8988T (cell line): ENCODE measurements around the gene SLAMF6.
"Not testable (repeated sequence)": the region's sequence is repeated elsewhere in the genome, so short reads cannot be mapped to it uniquely, and the experiment has no call there.

Experiments
- DNase-seq: peaks from one replicate; pipeline ENCODE4 v3.0.0; 2011

The SLAMF6 gene

DNA sequence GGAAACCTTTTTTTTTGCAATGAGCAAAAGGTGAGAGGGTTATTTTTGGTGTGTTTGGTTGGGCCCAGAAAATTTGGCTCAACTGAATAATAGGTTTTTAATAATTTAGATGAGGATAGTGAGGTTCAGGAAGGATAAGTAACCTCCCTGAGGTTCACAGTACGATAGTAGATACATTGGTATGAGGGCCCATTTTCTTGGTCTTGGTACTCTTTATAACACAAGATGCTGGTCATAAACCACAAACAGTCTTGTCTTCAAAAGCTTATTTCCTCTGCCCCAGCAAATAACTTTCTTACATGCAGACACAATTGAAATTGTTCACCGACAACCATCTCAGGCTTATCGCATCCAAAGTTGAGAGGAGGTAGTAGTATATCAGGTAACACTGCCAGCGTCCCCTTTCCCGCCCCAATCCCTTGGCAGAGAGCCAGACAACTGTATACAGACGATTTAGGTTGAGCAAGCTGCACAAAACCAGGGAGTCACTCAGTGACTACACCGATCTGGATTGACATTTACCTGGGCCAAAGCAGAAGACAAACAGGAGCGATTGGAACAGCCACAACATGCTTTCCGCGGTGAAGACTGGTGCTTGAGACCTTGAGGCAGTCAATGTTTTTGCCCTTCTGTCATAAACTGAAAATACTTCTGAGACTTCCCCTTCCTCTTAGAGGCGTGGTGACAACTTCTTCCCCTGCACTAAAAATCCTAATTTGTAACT, at the start of gene SLAMF6:
Gene SLAMF6, minus strand, starts transcription at position 634 of the 724 bp plus-strand sequence. Its CDS starts 63 bp downstream, at position 571.
- DNase-seq, result no peak

DNA sequence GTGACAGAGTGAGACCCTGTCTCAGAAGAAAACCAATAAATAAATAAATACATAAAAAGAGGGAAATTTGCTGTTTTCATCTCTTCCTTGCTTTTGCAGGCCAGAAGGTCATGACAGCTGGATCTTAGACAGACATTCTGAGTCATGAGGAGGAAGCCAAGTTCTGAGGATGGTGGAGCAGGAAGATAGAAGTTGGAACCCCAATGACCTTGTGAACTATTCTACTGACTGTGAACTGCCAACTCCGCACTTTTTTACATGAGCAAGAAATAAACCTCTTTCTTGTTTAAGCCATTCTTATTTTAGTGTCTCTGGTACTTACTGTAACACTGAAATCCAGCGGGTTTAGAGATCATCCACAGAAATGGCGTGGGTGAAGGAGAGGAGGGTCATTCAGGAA, 47.8 kb upstream of the SLAMF6 start:
- DNase-seq, result no peak

DNA sequence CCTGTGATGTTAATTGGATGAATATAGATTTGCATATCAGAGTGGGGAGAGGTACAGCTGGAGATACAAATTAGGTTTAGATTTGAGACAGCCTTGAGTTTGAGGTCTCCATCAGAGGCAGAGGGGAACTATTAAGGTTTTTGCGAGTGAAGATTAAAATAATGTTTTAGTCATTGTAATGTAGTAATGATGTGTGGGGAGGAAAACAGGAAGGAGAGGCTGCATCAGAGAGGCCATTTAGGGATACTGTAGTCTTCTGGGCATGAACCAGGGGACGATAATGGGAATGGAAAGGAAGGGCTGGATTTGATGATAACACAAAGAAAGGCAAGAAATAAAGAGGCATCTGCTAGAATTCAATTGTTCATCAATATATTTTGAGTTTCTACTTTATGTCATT, 46.8 kb upstream of the SLAMF6 start:
- DNase-seq, result no peak

DNA sequence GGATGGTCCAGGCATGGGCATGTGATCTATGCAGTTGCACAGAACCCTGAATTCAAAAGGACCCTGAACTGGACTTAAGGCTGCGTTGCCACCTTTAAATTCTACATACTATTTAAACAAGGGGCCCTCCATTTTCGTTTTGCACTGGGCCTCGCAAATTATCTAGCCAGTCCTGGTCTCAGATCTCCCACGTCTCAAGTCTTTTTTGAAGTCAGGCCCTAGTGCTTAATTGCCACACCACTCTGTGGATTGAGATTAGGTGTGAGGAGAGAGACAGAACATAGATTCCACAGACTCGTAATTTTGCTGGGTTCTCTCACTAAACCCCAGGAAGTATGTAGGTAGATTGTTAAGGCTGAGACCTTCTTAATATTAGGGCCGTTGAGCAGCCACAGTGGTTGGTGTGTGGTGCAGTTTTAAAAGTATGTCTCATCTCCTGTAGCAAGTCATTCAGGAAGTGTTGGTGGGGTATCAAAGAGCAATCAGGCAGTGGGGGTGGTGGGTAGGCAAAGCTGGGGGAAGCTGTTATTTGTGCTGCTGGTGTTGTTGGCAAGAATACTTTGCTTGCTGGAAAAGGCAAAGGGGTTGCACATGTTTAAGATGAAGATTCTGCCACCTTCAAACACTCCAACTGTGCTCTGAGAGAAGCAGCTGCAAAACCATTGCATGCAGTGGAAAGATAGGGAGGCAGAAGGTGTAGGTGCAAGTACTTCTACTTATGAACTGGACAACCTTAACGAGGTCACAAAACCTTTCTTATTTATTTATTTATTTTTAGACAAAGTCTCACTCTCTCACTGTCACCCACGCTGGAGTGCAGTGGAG, 45.0 kb upstream of the SLAMF6 start:
- no peak for DNase-seq

- no peak for DNase-seq
Measured at GRCh38 chr1:160567341-160567740, 44.3 kb upstream of the SLAMF6 start.

DNA sequence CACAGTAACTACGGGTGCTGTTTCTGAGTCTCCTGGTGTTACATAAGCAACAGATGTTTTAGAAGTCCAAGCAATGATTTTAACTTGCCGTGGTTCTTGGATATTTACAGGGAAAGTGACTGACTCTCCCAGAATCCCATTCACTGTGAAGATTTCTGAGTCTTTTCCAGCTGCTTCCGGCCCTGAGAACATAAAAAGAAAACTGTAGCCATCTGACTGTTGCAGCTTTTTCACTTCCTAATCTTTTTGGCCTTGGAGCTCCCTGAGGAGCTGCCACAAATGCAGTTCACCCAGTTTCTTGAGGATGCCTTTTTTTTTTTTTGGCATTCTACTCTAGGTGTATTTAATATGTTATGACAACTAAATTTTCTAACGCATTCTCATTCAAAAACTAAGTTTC, 42.5 kb upstream of the SLAMF6 start:
- no peak for DNase-seq

- not testable (repeated sequence) for DNase-seq
Measured at GRCh38 chr1:160563230-160563629, 40.2 kb upstream of the SLAMF6 start.

DNA sequence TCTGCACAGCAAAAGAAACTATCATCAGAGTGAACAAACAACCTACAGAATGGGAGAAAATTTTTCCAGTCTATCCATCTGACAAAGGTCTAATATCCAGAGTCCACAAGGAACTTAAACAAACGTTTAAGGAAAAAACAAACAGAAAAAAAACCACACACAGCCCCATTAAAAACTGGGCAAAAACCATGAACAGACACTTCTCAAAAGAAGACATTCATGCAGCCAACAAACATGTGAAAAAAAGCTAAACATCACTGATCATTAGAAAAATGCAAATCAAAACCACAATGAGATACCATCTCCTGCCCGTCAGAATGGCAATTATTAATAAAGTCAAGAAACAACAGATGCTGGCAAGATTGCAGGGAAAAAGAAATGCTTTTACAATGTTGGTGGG, 39.7 kb upstream of the SLAMF6 start:
- DNase-seq, result not testable (repeated sequence)

DNA sequence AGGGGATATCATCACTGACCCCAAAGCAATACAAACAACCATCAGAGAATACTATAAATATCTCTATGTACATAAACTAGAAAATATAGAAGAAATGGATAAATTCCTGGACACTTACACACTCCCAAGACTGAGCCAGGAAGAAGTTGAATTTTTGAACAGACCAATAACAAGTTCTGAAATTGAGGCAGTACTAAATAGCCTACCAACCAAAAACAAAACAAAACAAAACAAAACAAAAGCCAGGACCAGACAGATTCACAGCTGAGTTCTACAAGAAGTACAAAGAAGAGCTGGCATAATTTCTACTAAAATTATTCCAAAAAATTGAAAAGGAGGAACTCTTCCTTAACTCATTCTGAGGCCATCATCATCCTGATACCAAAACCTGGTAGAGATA, 37.8 kb upstream of the SLAMF6 start:
- no peak for DNase-seq

DNA sequence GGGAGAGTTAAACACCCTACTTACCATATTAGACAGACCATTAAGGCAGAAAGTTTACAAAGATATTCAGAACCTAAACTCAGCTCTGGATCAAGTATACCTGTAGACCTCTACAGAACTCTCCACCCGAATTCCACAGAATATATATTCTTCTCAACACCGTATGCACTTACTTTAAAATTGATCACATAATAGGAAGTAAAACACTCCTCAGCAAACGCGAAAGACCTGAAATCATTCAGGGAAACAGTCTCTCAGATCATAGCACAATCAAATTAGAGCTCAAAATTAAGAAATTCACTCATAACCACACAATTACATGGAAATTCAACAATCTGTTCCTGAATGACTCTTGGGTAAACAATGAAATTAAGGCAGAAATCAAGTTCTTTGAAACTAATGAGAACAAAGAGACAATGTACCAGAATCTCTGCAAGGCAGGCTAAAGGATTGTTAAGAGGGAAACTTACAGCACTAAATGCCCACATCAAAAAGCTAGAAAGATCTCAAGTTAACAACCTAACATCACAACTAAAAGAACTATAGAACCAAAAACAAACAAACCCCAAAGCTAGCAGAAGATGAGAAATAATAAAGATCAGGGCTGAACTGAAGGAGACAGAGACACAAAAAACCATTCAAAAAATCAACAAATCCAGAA, 37.1 kb upstream of the SLAMF6 start:
- no peak for DNase-seq

GRCh38 chr1:160559437-160559836, 36.4 kb upstream of the SLAMF6 start:
- not testable (repeated sequence) for DNase-seq

- DNase-seq, result no peak
Measured at GRCh38 chr1:160558660-160559380, 35.8 kb upstream of the SLAMF6 start.

DNA sequence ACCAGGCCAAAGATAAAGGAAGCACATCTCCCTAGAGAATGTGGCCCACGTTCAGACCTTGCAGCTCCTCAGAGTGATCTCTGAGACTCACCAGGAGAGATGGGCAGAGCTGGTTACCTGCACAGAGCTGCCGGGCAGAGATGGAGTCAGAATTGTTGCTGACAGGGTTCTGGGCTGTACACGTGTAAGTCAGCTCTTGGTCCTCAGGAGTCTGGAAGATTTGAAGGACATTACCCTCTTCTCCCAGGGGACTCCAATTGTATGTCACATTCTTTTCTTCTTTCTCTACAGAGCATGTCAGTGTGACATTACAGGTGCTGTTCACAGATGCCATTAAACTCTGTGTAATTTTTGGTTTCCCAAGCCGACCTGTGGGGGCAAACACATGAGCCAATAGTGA, 30.7 kb upstream of the SLAMF6 start:
- no peak for DNase-seq

- DNase-seq, result no peak
Measured at GRCh38 chr1:160552425-160552824, 29.4 kb upstream of the SLAMF6 start.

DNA sequence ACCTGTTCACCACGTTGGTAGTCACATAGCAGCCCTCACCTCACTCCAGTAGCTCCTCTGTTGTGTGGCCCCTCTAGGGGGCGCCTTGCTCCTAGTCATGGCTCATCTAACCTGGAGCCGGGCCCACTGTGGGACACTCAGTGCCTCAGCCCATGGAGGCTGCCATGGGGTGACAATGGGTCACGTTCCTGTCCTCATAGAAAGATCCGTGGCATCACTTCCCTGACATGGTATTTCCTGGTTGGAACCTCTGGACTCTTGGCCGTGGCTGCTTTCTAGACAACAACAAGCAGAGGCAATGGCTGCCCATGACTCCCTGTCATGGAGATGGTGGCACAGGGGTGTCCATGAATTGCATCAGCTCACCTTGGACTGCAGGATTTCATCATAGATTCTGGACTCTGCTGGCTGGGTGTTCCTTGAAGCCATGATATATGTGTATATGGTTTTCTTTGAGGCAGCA, 27.5 kb upstream of the SLAMF6 start:
- DNase-seq, result no peak

GRCh38 chr1:160549665-160550006, 26.6 kb upstream of the SLAMF6 start:
- DNase-seq, result no peak

- DNase-seq, result no peak
Measured at GRCh38 chr1:160548960-160549664, 26.1 kb upstream of the SLAMF6 start.

DNA sequence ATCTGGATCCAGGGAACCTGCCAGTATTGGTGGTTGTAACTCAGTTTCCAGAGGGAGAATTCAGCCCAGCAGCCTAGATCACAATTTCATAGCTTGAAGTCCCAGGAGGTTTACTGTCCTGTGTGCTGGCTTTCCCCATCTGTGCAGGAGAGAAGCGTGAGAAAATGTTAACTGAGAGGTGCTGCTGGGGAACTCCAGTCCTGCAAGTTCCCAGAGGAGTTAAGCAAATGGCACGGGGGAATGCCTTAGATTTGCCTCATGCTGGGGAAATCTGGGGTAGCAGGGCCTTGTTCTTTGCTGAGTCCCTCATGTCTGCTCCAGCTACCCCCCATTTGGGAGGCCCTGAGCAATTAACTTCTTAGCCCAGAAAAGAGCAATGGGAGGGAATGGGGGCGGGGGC, 25.1 kb upstream of the SLAMF6 start:
- no peak for DNase-seq

GRCh38 chr1:160547422-160547821, 24.4 kb upstream of the SLAMF6 start:
- DNase-seq, result no peak

GRCh38 chr1:160546942-160547341, 23.9 kb upstream of the SLAMF6 start:
- no peak for DNase-seq

DNA sequence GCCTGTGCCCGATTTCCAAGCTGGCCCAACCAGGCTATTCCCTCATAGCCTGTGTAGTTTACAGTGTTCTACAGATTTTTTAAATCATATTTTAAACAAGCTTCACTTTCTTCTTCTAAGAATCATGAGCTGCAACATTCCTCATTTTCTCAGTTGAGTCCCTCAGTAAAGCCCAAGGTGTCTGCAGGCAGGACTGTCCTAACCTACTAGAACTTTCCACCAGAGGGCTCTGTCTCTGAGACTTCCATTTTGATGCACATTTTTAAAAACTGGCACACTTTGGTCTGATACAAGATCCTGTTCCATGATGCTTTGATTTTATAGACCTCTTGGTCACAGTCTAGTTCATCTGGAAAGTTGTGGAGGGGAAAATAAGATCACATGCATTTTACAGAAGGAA, 21.6 kb upstream of the SLAMF6 start:
- DNase-seq, result no peak

- no peak for DNase-seq
Measured at GRCh38 chr1:160542303-160542945, 19.4 kb upstream of the SLAMF6 start.
